GM19099 (cell line): ENCODE measurements around the gene STIM2.

ENCODE experiments used
- POLR2A ChIP-seq: IDR thresholded peaks from 3 replicates; pipeline ENCODE4 v1.6.1; 2011; ENCODE audit warnings: low read depth; ENCODE audit not compliant: insufficient read length; ENCODE audit errors: extremely low read depth

STIM2 gene

DNA sequence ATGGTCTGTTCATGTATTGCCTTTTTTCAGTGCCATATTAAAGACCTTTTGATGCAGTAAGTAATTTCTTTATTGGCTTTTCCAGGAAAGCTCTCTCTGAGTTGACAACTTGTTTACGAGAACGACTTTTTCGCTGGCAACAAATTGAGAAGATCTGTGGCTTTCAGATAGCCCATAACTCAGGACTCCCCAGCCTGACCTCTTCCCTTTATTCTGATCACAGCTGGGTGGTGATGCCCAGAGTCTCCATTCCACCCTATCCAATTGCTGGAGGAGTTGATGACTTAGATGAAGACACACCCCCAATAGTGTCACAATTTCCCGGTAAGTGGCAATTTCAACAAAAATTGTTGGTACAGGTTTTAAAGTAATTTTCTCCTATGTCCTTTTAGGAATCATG is 148.0 kb downstream of the STIM2 start:
- TF ChIP-seq POLR2A = no peak

DNA sequence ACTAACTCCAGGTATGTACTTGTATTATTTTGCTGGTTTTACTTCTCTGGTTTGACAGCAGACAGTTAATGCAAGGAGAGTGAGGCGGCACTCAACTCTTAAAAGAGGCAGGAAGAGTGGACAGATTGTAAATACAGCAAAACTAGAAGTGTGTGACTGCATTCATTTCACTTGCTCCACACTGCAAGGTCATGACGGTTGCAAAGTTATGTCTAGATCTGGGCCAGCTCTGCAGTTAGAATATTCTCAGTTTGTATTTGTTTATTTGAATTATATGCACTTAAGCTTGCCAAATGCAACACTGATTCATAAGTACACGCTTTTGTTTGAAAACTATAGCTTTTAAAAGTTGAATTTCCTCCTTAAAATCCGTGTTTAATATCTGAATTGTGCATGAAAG is 148.9 kb downstream of the STIM2 start:
- no peak for TF ChIP-seq POLR2A

GRCh38 chr4:27010334-27010940 is 149.8 kb downstream of the STIM2 start:
- TF ChIP-seq POLR2A = no peak

- no peak for TF ChIP-seq POLR2A
These were observed 150.8 kb downstream of the STIM2 start for GRCh38 chr4:27011401-27011800.

DNA sequence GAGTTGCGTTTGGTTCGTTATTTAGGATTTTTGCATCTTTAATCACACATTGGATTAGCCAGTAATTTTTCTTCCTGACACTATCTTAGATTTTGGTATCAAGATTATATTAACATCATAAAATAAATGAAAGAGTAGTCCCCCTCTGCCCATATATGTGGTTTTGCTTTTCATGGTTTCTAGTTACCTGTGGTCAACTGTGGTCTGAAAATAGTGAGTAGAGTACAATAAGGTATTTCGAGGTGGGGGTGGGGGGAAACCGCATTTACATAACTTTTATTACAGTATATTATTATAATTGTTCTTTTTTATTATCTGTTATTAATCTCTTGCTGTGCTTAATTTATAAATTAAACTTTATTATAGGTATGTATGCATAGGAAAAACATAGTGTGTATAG is 152.4 kb downstream of the STIM2 start:
- TF ChIP-seq POLR2A = no peak

GRCh38 chr4:27016551-27016950 is 155.9 kb downstream of the STIM2 start:
- no peak for TF ChIP-seq POLR2A

GRCh38 chr4:27017623-27018022 is 157.0 kb downstream of the STIM2 start:
- no peak for TF ChIP-seq POLR2A

DNA sequence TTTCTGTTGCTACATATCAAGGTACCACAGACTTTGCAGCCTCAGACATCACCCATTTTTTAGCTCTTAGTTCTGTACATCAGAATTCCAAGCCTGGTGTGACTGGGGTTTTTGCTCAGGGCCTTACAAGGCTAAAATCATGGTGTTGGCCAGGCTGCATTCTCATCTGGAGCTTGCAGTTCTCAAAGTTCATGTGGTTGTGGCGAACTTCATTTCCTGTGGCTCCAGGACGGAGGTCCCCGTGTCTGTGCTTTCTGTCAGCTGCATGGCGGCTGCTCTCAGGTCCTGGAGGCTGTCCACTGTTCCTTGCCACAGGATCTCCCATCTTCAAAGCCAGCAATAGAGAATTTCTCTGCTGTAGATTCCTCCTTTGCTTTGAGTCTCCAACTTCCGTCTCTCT is 157.4 kb downstream of the STIM2 start:
- TF ChIP-seq POLR2A = no peak

DNA sequence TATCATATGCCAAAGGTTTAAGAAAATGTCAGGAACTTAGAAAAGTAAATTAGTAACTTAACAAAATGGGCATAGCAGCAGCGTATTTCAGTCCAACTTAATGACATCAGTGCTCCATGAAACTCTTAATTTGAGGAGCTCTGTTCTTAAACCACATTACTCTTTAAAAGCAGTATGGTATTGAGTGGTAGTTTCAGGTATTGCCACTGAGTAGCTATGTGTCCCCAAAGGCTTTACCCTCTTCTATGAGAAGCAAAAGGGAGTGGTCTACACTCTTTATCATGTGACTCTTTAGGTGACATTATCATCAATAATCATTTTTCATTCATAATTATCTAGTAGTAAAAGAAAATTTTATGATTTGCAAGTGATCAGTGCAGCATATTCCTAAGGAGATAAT is 158.3 kb downstream of the STIM2 start:
- no peak for TF ChIP-seq POLR2A

DNA sequence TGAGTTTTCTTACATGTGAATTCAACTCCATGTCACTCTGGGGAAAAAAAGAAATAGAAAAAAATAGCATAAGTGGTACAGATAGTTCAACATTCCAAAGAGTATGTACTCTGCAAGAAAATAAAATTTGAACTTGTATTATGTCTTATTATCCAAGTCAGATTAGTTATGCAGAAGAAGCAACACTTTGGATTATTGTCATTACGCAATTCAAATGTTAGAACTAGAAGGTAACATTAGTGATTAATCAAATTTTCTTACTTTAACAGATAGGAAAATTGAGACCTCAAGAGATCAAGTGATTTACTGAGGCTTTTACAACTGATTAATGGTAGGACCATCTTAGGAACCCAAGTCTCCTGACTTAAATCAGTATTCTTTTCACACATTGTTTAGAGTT is 159.1 kb downstream of the STIM2 start:
- no peak for TF ChIP-seq POLR2A

DNA sequence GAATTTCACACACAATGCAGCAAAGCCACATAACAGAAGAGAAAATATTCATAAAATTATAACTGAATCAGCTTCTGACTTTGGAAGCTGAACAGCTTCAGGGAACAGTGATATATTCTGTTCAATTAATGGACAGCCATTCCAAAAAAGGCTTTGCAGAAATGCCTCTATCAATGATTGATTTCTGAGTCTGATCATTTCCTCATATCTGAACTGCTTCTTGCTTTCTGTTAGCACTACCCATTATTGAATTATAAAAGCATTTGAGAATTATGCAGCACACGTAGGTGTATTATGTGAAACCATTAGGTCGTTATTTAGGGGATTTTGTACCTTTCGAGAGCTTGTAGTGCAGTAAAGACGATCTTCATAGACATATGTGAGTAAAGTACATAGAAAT is 159.6 kb downstream of the STIM2 start:
- no peak for TF ChIP-seq POLR2A

DNA sequence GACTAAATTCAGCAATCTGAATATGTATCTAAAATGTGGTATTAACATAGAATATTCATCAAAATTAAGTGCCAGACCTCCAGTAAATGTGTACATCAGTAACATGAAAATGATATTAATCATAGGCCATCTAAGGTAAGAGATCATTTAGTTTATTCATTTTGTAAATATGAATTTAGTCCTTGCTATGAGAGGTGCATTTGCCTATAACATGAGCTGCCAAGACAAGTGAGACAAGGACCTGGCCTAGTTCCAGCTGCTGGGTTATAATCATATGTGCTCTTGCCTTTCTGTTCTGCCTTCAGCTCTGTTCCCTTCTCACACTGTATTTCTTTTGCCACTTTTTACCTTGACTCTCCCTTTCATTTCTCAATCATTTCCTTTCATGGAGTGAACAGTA is 160.0 kb downstream of the STIM2 start:
- TF ChIP-seq POLR2A = no peak

DNA sequence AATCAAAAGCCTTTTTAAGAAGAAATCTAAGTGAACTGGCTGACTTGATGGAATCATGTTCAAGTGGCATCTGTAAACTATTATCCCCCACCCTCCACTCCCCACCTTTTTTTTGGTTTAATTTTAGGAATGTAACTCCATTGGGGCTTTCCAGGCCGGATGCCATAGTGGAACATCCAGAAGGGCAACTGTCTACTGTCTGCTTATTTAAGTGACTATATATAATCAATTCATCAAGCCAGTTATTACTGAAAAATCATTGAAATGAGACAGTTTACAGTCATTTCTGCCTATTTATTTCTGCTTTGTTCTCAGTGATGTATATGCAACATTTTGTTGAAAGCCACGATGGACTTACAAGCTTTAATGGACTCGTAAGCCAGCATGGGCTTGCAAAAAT is 162.3 kb downstream of the STIM2 start:
- TF ChIP-seq POLR2A = no peak

DNA sequence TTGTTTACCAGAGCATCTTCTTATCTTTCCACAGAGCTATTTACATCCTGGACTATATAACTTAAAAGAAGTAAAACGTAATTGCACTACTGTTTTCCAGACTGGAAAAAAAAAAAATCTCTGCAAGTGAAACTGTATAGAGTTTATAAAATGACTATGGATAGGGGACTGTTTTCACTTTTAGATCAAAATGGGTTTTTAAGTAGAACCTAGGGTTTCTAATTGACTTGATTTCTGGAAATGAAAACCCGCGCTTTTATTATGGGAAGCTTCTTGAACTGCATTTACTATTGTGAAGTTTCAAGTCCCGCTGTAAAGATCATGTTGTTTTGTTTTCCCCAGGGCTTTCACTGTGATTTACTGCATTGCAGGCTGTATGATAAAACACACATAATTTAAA is 162.7 kb downstream of the STIM2 start:
- TF ChIP-seq POLR2A = no peak

- TF ChIP-seq POLR2A = no peak
These were observed 164.2 kb downstream of the STIM2 start for GRCh38 chr4:27024805-27025204.

GRCh38 chr4:27027428-27027827 is 166.8 kb downstream of the STIM2 start:
- no peak for TF ChIP-seq POLR2A

- TF ChIP-seq POLR2A = no peak
These were observed 179.7 kb downstream of the STIM2 start for GRCh38 chr4:27040356-27040755.

DNA sequence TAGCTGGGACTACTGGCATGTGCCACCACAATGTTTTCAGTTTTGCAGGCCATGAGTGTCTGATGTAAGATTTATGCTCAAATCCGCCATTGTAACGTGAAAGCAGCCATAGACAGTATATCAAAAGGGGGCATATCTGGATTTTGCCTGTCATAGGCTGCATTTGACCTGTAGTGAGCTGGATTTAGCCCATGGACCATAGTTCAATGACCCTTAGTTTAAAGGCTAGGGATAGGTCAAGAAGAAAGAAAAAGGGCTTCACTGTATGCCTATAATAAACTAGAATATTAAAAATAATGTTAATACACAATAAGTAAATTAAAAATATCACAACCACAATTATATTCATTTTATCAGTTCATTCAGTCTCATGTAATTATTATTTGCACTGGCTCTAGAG is 181.8 kb downstream of the STIM2 start:
- no peak for TF ChIP-seq POLR2A

- no peak for TF ChIP-seq POLR2A
These were observed 182.6 kb downstream of the STIM2 start for GRCh38 chr4:27043200-27043599.

- TF ChIP-seq POLR2A = no peak
These were observed 186.2 kb downstream of the STIM2 start for GRCh38 chr4:27046851-27047250.
